GM18519 (cell line): ENCODE measurements around the gene IFIT2.
"Not testable (repeated sequence)": the region's sequence is repeated elsewhere in the genome, so short reads cannot be mapped to it uniquely, and the experiment has no call there.

ENCODE experiments used
- ATAC-seq: cut with Tn5 transposase; IDR thresholded peaks from one replicate; pipeline ENCODE4 v1.9.1; 2021; ENCODE audit warnings: mild to moderate bottlenecking, moderate library complexity; ENCODE audit not compliant: unreplicated experiment, low FRiP score

The IFIT2 gene, protein sequence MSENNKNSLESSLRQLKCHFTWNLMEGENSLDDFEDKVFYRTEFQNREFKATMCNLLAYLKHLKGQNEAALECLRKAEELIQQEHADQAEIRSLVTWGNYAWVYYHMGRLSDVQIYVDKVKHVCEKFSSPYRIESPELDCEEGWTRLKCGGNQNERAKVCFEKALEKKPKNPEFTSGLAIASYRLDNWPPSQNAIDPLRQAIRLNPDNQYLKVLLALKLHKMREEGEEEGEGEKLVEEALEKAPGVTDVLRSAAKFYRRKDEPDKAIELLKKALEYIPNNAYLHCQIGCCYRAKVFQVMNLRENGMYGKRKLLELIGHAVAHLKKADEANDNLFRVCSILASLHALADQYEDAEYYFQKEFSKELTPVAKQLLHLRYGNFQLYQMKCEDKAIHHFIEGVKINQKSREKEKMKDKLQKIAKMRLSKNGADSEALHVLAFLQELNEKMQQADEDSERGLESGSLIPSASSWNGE

DNA sequence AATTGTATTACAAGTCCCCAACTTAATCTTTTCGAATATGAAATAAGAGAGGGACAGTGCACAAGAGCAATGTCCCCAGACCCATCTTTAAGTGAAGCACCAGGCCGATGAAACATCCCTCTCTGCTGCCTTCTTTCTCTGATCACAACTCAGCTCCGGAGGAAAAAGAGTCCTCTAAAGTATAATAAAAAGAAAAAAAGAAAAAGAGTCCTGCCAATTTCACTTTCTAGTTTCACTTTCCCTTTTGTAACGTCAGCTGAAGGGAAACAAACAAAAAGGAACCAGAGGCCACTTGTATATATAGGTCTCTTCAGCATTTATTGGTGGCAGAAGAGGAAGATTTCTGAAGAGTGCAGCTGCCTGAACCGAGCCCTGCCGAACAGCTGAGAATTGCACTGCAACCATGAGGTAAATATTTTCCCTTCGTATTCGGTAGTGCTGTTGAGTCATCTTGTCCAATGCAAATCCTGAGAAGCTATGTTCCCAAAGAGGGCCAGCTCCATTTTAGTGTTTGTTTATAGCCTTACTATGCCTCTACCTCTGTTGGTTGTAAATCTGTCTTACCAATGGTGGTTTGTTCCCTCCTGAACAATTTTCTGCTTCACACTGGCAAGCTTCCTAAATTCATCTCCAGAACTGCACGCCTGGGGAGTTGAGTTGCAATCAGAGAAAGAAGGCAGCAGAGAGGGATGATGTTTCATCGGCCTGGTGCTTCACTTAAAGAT, at the start of gene IFIT2:
TSS of gene IFIT2 (plus strand) at position 326 of the 725 bp plus-strand sequence. CDS start at position 404, 78 bp downstream.
- peak; percentile 43 for ATAC-seq

DNA sequence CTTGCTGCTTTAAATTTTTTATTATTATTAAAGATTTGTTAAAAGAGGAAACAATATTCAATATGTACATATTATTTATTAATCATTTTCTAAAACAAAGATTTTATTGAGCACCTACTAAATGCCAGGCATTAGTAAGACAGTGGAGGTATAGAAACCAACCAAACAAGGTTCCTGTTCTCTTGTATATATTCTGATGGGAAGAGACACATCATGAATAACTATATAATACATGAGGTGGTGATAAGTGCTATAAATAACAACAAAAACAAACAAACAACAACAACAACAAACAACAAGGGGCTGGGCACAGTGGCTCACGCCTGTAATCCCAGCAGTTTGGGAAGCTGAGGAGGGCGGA, 49.6 kb upstream of the IFIT2 start:
- no peak for ATAC-seq

DNA sequence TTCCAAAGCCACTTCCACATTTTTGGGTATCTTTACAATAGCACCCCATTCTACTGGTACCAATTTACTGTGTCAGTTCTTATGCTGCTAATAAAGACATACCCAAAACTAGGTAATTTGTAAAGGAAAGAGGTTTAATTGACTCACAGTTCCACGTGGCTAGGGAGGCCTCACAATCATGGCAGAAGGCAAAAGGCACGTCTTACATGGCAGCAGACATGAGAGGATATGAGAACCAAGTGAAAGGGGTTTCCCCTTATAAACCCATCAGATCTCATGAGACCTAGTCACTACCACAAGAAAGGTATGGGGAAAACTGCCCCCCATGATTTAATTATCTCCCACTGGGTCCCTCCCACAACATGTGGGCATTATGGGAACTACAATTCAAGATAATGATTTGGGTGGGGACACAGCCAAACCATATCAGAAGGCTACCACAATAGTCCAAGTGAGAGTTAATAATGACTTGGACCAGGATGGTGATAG, 46.7 kb upstream of the IFIT2 start:
- not testable (repeated sequence) for ATAC-seq

DNA sequence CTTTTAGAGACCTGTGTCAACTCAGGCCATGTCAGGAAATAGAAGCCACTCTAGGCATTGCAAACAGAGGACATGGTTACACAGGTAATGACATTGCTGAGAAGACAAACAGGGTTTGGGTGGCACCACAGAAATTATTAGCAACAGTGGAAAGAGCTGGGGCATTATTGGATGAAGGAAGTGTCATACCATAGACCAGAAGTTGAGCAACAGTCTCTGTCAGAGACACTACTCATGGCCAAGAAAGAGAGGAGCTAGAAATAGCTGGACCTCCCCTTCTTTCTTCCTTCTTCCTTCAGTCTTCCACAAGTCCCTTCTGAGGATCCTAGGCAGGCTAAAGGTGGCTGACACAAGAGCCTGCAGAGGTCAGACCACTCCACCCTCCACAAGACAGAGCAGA, 46.1 kb upstream of the IFIT2 start:
- ATAC-seq = no peak

DNA sequence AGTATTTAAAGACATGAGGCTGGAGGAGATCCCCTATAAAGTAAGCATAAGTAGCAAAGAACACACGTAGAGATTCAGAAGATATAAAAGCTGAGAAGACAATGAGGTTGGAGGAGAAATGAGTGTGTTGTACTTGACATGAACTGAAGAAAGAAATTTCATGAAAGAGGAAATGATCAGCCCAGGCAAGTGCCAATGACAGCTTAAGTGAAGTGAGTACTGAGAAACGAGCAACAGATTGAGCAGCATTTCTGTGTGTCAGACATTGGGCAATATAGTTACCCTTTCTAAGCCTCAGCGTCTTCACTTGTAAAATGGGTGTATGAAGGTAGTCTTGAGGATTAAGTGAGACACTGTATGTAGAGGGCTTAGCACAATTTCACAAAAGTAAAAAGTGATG, 45.5 kb upstream of the IFIT2 start:
- no peak for ATAC-seq

DNA sequence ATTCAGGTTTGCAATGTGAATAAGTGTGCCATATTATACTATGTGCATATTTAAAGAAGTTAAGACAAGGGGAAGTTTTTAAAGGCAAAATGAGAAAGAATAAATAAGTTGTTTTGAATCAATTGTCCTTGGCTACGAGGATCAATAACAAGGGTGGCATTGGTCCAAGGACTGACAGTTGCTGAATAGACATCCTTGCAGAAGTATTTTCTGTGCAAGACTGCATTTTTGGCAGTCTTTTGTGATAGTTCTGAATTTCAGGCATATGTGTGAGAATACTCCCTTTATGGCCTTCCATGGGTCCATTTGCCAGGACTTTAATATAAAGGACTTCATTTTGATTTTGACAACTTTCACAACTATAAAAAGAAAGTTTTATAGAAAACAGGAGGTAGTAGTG, 44.9 kb upstream of the IFIT2 start:
- no peak for ATAC-seq

DNA sequence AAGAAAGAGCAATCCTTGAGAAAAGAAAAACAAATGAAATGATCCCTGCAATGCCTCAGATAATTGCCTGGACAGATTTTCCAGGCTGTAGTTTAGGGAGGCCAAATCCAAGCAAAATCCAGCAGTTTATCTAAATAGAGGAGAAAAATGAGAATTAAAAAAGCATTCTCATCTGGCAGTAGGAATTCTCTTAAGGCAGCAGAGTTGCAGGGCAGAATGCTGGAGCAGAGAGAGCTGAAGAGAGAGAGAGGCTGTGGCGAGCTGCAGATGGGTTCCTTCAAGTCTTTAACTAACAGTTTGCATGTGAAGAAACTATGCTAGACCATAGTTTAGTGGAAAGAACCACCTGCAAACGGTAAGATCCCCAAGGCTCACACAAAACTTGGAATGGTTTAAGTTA, 44.3 kb upstream of the IFIT2 start:
- ATAC-seq = no peak

DNA sequence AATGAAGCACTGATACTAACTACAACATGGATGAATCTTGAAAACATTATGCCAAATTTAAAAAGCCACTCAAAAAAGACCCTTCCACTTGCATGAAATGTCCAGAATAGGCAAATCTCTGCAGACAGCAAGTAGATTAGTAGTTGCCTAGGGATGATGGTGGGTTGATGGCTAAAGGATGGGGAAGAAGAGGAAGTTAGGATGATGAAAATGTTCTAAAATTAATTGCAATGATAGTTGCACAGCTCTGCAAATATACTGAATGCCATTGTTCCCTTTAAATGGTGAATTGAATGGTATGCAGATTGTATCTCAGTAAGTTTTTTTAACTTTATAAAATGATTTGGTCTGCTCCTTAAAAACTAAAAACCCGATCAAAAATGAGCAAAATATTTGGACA, 43.0 kb upstream of the IFIT2 start:
- no peak for ATAC-seq

DNA sequence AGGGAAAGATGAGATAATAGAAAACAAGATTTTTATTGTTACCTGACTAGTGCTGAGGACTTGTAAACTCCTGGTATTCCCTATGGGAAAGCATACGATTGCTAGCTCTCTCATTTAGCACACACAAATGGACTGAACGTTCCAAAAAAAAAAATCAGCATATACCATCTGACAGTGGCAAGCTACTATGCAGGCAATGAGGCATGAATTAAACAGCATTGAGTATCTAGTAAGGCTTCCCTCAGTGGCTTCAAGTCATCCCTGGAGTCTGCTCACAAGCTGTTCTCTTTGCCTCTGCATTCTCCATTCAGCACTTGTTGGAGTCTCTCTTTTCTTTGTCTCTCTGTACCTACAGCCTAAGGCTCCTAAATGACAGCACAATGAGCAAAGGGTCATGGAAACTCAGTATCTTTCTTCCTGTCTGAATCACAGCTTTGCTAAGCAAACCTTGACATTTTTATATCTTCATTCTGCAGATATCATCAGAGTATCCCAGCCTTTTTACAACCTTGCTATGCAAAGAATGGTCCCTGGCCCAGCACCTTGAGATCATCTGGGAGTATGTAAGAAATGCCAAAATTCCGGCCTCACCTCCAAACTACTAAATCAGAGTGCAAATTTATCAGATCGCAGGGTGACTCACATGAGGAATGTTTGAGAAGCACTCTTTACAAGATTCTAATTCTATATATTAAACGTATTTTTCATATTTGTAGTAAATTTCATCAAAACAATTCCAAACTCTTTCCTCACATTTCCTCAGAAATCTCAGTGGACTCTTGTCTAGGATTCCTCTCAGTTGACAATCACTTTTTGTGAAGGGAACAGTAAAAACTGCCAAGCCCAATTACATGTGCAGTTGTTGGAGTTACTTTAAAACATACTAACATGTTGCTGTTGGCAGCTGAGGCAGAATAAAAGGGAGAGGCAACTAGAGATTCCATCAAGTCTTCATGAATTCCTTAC, 39.5 kb upstream of the IFIT2 start:
- ATAC-seq = no peak

DNA sequence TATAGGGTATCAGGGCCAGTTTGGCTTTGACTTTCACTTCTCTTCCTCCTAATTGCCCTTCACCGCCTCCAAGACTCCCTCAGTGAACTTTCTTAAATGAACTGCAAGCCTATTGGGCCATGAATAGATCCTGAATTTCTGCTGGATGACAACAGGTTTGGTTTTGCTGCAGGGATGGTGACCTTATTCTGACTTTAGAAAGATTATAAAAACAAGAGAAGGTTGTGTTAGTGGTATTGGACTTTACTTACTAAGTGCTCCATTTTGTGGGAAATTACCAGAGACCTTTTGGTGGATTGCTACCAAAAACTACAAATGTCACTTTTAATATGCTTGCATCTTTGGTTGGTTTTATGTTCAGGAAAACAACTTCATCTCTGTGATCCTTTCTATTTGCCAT, 38.8 kb upstream of the IFIT2 start:
- ATAC-seq = no peak

DNA sequence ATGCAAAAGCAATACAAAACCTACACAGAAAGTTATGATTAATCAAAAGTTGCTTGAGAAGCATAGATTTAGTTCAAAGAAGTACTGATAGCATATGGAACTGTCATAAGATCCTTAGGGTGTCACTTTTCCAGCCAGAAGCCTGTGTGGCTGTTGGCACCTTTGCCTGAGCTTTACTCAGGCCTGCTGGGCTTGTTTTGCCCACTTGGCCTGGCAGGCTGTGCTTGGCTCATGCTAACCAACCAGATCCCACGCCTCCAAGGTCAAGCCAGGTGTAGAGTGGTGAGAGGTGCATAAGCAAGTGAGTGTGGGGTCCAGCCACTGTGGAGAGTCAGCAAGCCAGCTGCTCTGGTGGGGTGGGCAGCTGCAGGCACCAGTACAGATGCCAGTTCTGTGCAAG, 38.3 kb upstream of the IFIT2 start:
- ATAC-seq = no peak

DNA sequence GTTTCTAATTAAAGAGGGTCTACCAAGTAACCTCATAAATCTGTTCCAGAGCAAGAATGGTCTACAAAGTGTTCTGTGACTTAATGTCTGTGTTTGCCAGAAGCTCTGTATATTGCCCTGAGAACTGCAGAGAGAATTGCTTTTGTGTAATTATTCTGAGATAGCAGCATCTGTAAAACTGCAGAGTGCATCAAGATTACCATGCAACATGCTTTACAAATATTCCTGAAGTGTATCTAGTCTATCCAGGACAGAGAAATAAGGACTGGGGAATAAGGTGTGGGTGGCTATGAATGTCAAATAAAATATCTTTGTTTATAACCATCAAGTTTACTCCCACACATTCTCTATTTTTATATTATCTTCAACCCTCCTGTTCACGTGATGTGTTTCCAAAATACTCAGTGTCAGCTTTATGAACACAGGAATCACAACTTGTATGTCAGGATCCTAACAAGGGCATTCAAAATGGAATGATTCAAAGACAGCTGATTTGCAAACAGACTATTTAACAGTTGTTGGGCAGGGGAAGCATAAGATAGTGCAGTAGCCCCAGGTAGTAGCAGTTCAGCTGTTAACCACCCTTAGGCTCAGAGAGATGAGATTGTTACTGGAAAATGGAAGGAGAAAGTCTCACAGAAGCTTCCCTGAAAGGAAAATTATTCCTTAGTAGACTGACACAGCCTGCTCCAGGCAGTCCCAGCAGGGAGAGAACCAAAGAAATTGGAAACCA, 35.0 kb upstream of the IFIT2 start:
- no peak for ATAC-seq

DNA sequence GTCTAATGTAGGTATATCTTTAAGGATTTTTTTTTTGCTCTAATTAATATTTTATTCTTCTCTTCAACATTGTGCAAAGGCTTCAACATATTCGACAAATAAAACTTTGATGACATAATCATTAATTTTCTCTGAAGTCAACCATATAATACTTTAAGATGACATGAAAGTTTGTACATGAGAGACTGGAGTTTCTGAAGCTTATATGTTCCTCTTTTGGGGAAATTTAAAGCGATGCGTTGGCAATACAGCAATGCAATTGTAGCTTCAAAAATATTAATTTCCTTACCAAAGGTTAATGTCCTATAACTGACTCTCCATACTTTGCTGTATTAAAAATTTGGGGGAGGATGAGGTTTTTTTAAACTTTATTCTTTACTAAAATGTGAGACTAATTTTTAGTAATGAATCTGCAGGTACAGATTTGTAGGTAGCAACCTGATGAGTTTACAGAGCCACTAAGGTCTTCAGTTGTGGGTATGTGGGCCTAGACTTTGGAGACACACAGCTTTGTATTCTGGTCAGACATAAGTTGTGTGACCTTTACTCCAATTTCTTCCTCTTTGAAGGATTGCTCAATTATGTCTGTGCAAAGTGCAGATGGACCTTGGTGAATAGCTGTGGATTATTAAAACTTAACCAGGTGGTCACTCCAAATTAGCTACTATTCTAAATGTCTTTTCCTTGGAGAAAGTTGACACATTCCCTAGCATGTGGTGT, 32.3 kb upstream of the IFIT2 start:
- no peak for ATAC-seq

DNA sequence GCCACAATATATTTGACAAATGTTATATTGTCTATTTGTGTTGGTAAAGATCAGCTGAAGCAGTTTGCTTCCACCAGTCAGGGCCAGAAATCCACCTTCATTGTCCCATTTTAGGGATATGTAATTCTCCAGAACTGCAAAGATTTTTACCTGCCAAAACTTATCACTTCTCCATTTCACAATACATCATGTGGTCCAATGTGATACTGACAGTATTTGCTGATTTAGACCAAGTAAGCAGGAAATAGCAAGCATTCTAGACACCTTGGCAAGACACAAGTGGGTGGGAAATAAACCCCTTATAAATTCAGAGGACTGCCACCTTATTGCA, 31.7 kb upstream of the IFIT2 start:
- no peak for ATAC-seq

DNA sequence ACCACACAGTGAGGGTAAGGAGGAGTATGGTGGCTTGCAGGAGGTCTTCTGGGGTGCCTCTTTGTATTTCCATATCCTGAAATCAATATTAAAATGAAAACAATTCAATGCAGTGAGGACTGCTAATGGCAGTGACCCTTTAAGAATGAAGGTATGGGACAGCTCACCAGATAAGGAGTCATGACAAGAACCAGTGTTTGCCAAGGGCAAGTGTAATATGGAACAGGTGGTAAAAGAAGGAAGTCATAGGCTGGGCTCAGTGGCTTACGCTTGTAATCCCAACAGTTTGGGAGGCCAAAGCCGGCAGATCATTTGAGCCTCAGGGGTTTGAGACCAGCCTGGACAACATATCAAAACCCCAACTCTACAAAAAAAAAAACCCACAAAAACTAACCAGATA, 30.3 kb upstream of the IFIT2 start:
- no peak for ATAC-seq

DNA sequence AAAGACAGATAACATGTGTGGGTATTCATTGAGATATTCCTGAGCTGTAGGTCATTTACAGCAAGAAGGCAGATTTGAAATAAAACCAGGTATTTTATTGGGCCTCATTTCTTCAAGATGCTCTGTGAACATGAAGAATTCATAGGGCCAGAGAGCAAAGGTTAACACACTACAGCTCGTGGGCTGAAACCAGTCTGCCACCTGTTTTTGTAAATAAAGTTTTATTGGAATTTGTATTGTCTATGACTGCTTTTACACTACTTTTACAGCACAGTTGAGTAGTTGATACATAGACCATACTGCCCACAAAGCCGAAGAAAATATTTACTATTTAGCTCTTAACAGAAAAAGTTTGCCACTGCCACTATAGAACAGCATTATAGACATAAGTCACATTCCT, 28.2 kb upstream of the IFIT2 start:
- no peak for ATAC-seq

DNA sequence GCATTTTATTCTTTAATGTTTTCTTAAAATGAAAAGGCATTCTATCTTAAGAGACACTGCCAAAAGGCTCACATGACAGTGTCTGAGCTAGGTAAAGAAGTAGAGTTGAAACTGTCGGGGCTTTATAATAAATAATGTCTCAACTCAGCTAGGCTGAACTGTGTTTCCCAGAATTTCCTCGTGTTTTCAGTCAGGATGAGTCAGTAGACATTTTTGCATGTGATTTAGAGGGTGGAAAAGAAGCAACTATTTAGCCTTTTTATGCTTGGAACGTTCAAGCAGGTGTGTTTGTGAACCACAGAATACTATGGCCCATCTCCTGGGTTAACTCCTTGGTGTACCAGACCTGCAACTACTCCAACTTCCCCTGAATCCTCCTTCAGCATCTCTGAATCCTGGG, 26.9 kb upstream of the IFIT2 start:
- ATAC-seq = no peak

DNA sequence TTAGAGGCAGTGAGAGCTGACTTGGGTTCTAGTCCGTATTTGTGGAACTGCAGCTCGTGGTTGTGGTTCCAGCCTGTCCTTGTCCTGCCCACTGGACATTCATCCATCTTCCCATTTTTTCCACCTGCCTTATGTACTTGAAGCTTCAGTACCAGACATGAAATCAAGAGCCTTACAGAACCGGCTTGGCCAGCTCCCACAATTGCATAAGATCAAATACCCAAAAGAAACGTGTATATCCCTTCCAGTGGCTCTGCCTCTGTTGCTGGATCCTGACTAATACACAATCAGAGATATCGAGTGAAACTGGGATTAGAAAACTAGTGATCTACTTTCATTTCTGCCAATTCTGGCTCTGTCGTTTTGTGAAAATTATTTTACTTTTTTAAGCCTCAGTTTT, 26.5 kb upstream of the IFIT2 start:
- ATAC-seq = no peak

DNA sequence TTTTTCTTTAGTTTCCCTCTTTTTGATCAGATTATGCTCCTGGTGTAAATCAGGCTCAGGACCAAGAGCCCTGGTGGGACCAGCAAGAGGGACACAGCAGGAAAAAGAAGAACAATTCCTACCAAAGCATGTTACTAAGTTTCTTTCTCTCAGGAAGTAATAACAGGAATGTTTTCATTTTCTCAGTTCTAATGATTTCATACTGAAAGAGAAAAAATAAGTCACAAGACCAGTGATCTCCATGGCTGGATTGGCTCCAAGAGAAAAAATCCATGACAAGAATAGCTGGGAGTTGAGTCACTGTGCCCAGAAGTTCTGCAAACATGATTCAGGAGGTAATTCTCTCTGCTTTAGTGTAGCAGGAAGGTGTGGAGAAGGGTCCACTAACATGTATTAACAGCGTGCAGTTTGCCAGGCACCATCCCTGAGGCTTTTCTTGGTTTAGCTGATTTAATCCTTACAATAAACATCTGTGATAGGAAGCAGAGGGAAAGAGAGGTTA, 23.8 kb upstream of the IFIT2 start:
- ATAC-seq = no peak
